ENCODE measurements around the gene UNC45A. TPM values are rescaled to one million over a fixed set of nuclear protein-coding genes. Genes with fewer than 3 reads are reported as not detected.
"Not testable (repeated sequence)": the region's sequence is repeated elsewhere in the genome, so short reads cannot be mapped to it uniquely, and the experiment has no call there.

UNC45A gene
- total RNA-seq, 1 donor = 66.5 TPM

GRCh38 chr15:90921887-90922286 lies 13.2 kb upstream of the UNC45A start:
- H3K4me3 ChIP-seq (ENCODE audit: low read depth, low read length) = no peak overlapping the region
- DNase-seq (ENCODE audit: low read depth) = no peak
- TF ChIP-seq CTCF (IDR thresholded peaks at IDR 0.05; ENCODE audit: insufficient read depth, low read length) = no peak

GRCh38 chr15:90922712-90923322 lies 12.3 kb upstream of the UNC45A start:
- H3K4me3 ChIP-seq (ENCODE audit: low read depth, low read length); DNase-seq (ENCODE audit: low read depth): not testable (repeated sequence)

- DNase-seq (ENCODE audit: low read depth) = no peak
- no peak for TF ChIP-seq CTCF (IDR thresholded peaks at IDR 0.05; ENCODE audit: insufficient read depth, low read length)
- no peak overlapping the region for H3K4me3 ChIP-seq (ENCODE audit: low read depth, low read length)
These were observed 10.7 kb upstream of the UNC45A start for GRCh38 chr15:90924375-90924774.

GRCh38 chr15:90926766-90927165 lies 8.3 kb upstream of the UNC45A start:
- H3K4me3 ChIP-seq (ENCODE audit: low read depth, low read length); DNase-seq (ENCODE audit: low read depth): not testable (repeated sequence)

GRCh38 chr15:90928106-90928505 lies 7.0 kb upstream of the UNC45A start:
- not testable (repeated sequence) for H3K4me3 ChIP-seq (ENCODE audit: low read depth, low read length); DNase-seq (ENCODE audit: low read depth)

- no peak for DNase-seq (ENCODE audit: low read depth)
- TF ChIP-seq CTCF (IDR thresholded peaks at IDR 0.05; ENCODE audit: insufficient read depth, low read length) = no peak
- H3K4me3 ChIP-seq (ENCODE audit: low read depth, low read length) = peak overlapping the region; percentile 74
These were observed 5.7 kb upstream of the UNC45A start for GRCh38 chr15:90929246-90930019.

GRCh38 chr15:90930861-90931574 lies 4.1 kb upstream of the UNC45A start:
- peak overlapping the region; percentile 74 for H3K4me3 ChIP-seq (ENCODE audit: low read depth, low read length)
- TF ChIP-seq CTCF (IDR thresholded peaks at IDR 0.05; ENCODE audit: insufficient read depth, low read length) = no peak
- DNase-seq (ENCODE audit: low read depth) = peak; percentile 35

GRCh38 chr15:90931575-90931827 lies 3.6 kb upstream of the UNC45A start:
- peak overlapping the region; percentile 92 for H3K4me3 ChIP-seq (ENCODE audit: low read depth, low read length)
- DNase-seq (ENCODE audit: low read depth) = no peak
- TF ChIP-seq CTCF (IDR thresholded peaks at IDR 0.05; ENCODE audit: insufficient read depth, low read length) = no peak
